Tibial nerve (tissue), 4 donors: ENCODE measurements around the gene ZFR.

Experiments
- CTCF ChIP-seq, 5 experiments: fragments of 200-600 bp in 3 of 5; fragments of 450-650 bp in 2 of 5; sonication (generic) in 3 of 5; IDR thresholded peaks; one replicate each; pipeline ENCODE4 v1.5.1; 2016 to 2019; ENCODE audit warnings: antibody characterized with exemption in 5 of 5, mild to moderate bottlenecking in 3 of 5, moderate library complexity in 2 of 5
- EP300 ChIP-seq, 2 donors: sonication (generic); formaldehyde crosslinking; IDR thresholded peaks; one replicate each; pipeline ENCODE4 v1.6.1; 2017; ENCODE audit warnings: antibody characterized with exemption in 2 of 2, mild to moderate bottlenecking in 1 of 2
- POLR2A ChIP-seq, 2 donors: fragments of 450-650 bp; IDR thresholded peaks; one replicate each; pipeline ENCODE4 v1.6.1; 2017; ENCODE audit warnings: antibody characterized with exemption in 2 of 2, mild to moderate bottlenecking in 2 of 2, moderate library complexity in 2 of 2

GRCh38 chr5:32355686-32356085 lies 88.9 kb downstream of the ZFR start:
- no peak for TF ChIP-seq CTCF (IDR thresholded peaks at IDR 0.05)
- TF ChIP-seq POLR2A (IDR thresholded peaks at IDR 0.05), result no peak
- no peak for TF ChIP-seq EP300 (IDR thresholded peaks at IDR 0.05)
